ENCODE results near the gene TMEM198.
A peak's percentile ranks its signal among the peaks of the same experiment; 100 is the strongest.

The TMEM198 gene

GRCh38 chr2:219575566-219576504, 32.0 kb downstream of the TMEM198 start:
- DNase-seq (ENCODE audit: low read depth in 1 of 2, low spot score in 1 of 2): no peak

DNA sequence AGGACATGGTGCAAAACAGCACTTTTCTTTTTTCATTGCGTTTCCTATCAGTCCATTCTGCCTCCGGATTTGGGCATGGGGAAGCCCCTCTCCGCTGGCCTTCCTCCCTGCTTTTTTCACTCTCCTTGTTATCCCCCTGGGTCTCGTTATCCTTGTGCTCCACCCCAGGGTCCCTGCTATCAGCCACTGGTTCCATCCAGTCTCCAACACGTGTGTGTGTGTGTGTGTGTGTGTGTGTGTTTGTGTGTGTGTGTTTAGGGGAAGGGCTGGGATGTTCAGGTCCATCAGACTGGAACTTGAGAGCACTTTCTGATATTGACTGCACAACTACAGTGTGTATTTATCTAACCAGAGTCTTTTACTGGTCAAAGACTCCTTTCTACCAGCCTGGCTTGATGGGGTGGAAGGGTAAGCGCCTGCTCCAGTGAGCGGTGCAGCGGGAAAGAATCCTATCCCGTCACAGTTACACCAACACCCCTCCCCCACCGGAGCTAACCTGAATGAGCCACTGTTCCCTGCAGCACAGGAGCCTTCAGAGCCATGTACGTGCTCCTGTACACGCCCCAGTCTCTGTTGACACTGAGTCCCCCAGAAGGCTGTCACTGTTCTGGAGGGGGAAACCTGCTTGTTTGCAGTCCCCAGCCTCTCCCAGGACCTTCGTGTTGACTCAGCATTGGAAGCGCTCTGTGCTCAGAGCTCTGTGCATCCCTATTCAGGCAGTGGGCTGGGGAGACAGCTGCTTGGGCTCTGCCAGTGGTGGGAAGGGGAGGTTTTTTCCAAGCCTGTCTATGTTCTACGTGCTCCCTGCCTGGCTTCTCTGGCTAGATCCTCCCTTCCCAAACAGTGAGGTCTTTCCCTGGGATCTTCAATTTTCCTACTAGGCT, 32.9 kb downstream of the TMEM198 start:
- DNase-seq (ENCODE audit: low read depth in 1 of 2, low spot score in 1 of 2): no peak

- no peak for DNase-seq (ENCODE audit: low read depth in 1 of 2, low spot score in 1 of 2)
Measured at GRCh38 chr2:219578811-219579613, 35.2 kb downstream of the TMEM198 start.

- no peak for DNase-seq (ENCODE audit: low read depth in 1 of 2, low spot score in 1 of 2)
Measured at GRCh38 chr2:219581346-219581745, 37.5 kb downstream of the TMEM198 start.

DNA sequence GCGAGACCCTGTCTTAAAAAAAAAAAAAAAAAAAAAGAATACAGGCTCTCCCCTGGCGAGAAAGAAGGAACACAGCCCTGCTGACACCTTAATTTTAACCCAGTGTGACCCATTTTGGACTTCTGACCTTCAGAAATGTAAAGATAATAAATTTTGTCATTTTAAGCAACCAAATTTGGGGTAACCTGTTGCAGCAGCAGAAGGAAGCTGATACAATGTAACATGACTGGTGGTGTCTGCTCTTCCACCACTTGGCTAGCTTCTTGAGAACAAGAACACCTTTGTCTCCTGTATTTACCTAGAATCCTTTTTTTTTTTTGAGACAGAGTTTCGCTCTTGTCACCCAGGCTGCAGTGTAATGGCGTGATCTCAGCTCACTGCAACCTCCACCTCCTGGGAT, 47.3 kb downstream of the TMEM198 start:
- no peak for DNase-seq (ENCODE audit: low read depth in 1 of 2, low spot score in 1 of 2)

GRCh38 chr2:219592736-219593135, 48.9 kb downstream of the TMEM198 start:
- DNase-seq (ENCODE audit: low read depth in 1 of 2, low spot score in 1 of 2): no peak

GRCh38 chr2:219593154-219593553, 49.3 kb downstream of the TMEM198 start:
- DNase-seq (ENCODE audit: low read depth in 1 of 2, low spot score in 1 of 2): no peak

- DNase-seq (ENCODE audit: low read depth in 1 of 2, low spot score in 1 of 2): no peak
Measured at GRCh38 chr2:219595256-219595655, 51.4 kb downstream of the TMEM198 start.

GRCh38 chr2:219596954-219597551, 53.2 kb downstream of the TMEM198 start:
- no peak for DNase-seq (ENCODE audit: low read depth in 1 of 2, low spot score in 1 of 2)

- DNase-seq (ENCODE audit: low read depth in 1 of 2, low spot score in 1 of 2): peak; percentile 80 to 83
Measured at GRCh38 chr2:219597552-219598307, 53.9 kb downstream of the TMEM198 start, which contains the start of gene STK11IP. TSS of gene STK11IP (plus strand) at chr2:219597857. CDS start at chr2:219598120, 263 bp downstream.

DNA sequence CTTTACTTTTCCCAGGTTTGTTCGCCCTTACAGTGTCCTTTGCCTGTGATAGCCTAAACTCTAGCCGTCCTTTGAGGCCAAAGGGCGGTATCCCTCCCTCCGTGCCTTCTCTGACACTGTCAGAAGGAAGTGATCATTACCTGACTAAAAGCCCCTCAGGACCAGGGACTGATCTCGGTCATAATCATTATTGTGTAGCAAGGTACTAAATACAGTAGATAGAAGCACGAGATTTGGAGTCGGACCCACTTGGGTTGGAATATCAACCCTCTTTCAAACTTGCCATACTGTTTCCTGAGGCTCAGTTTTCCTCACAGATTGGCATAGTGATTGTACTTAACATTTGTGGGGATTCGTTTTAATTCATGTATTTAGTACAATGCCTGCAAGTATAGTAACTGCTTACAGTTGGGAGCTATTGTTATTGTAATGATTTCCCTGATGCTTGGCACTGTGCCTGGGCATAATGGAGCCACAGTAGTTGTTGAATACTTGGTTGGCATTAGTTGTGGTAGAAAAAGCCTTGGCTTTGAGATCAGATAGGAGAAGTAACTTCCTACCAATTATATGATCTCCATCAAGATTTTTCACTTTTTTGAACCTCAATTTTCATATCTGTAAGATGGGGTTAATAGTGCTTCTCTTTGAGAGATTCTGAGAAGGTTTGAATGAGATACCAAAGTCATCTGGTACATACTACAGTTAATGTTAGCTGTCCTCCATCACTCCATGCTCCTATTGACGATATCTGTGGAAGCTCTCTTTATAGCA, 54.7 kb downstream of the TMEM198 start:
- DNase-seq (ENCODE audit: low read depth in 1 of 2, low spot score in 1 of 2): no peak

All from activated T-helper 1 cell treated with anti-CD3 and anti-CD28 coated beads, Interleukin-2, amount 50 U/mL, for 16 hours (primary cell).